ENCODE results near the gene FAM43B. TPM values are rescaled to one million over a fixed set of nuclear protein-coding genes. Genes with fewer than 3 reads are reported as not detected.

The FAM43B gene
- total RNA-seq, 4 donors from 2014 or later, result 0.21 to 0.38 TPM; not detected in 2

DNA sequence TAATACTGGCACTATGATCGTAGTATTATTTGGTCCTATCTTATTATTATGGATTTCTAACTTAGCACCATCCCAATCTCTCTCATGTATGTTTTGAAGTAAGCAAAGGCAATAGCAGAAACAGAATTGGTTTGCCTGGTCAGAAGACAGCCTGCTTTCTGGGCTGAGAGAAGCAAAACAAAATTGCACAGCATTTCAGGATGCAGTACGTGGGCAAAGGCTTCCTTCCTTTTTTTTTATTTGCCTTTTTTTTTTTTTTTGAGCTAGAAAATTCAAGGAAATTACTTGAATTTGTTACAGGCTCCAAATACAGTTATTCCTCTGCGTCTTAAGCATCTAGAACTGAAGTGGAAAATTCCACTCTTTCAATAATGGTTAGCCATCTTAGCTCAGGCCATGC lies 45.3 kb downstream of the FAM43B start:
- no peaks in the 10 kb centered on the region for H3K4me1 ChIP-seq
- H3K36me3 ChIP-seq, result no peaks in the 10 kb centered on the region
- H3K9me3 ChIP-seq, result no peaks in the 10 kb centered on the region
- TF ChIP-seq EP300 (IDR thresholded peaks at IDR 0.05) (no peak), POLR2A (IDR thresholded peaks at IDR 0.05) (no peak), POLR2AphosphoS5 (IDR thresholded peaks at IDR 0.05) (no peak)
- TF ChIP-seq, protein P1, sequence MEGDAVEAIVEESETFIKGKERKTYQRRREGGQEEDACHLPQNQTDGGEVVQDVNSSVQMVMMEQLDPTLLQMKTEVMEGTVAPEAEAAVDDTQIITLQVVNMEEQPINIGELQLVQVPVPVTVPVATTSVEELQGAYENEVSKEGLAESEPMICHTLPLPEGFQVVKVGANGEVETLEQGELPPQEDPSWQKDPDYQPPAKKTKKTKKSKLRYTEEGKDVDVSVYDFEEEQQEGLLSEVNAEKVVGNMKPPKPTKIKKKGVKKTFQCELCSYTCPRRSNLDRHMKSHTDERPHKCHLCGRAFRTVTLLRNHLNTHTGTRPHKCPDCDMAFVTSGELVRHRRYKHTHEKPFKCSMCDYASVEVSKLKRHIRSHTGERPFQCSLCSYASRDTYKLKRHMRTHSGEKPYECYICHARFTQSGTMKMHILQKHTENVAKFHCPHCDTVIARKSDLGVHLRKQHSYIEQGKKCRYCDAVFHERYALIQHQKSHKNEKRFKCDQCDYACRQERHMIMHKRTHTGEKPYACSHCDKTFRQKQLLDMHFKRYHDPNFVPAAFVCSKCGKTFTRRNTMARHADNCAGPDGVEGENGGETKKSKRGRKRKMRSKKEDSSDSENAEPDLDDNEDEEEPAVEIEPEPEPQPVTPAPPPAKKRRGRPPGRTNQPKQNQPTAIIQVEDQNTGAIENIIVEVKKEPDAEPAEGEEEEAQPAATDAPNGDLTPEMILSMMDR (IDR thresholded peaks at IDR 0.05), result no peak
- no peak for DNase-seq (ENCODE audit: low spot score in 2 of 2)
- no peaks in the 10 kb centered on the region for H3K27me3 ChIP-seq
- 76% methylated on average over 3 of the region's 3 CpGs for WGBS
- H3K27ac ChIP-seq, result no peak overlapping the region
- no peak overlapping the region for H3K4me3 ChIP-seq

DNA sequence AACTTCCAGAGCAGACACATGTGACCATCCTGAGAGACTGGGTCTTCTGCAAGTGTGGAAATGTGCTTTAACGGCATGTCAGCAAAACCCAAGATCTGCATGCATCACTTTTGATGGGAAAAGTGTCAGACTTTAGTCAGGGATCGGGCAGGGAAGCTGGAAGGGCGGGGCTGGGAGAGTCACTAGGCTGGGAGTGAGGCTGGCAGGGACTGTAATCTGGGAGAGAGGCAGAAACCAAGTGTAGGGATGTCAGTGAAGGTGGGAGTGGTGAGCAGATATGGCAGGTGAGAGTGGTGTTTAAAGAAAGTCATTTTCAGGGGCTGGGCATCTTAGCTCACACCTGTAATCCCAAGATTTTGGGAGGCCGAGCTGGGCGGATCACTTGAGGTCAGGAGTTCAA lies 47.8 kb downstream of the FAM43B start:
- Histone ChIP-seq H3K9me3 (no peaks in the 10 kb centered on the region), H3K4me1 (no peaks in the 10 kb centered on the region), H3K27me3 (no peaks in the 10 kb centered on the region), H3K36me3 (no peaks in the 10 kb centered on the region), H3K27ac (no peak overlapping the region), H3K4me3 (no peak overlapping the region)
- 79% methylated on average over 5 of the region's 5 CpGs for WGBS
- TF ChIP-seq EP300 (IDR thresholded peaks at IDR 0.05) (no peak), POLR2A (IDR thresholded peaks at IDR 0.05) (no peak), POLR2AphosphoS5 (IDR thresholded peaks at IDR 0.05) (no peak)
- TF ChIP-seq, protein P1 (IDR thresholded peaks at IDR 0.05), result no peak
- no peak for DNase-seq (ENCODE audit: low spot score in 2 of 2)

DNA sequence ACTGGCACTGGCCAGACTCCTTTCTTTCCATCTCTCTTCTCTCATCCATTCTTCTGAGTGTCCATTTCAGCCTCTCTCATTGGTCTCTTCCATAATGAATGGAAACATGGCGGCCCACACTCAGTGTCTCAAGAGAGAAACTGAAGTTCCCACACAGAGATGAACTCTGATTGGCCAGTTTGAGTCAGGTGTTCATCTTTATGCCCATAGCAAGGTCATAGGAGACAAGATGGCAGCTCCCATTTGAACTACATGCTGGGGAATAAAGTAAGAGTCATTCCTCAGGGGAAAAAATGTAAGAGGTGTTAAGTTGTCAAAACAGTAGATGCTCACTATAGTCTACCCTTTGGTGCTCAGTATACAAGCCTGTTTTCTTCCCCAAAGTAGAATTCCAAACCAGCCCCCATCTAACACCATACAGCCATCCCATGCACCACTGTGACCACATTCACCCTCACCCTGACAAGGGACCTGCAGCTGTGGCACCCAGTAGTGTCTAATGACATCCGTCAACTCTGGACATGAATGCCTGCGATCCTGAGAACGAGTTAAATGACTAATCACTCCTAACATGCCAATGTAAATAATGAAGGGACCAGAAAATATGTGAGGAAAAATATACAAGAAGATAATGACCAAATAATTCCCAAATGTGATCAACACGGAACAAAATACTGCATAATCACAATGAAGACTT lies 48.9 kb downstream of the FAM43B start:
- no peak overlapping the region for H3K4me3 ChIP-seq
- H3K27me3 ChIP-seq, result no peaks in the 10 kb centered on the region
- DNase-seq (ENCODE audit: low spot score in 2 of 2), result no peak
- 77% methylated on average over 5 of the region's 5 CpGs for WGBS
- no peak overlapping the region for H3K27ac ChIP-seq
- no peak for TF ChIP-seq EP300 (IDR thresholded peaks at IDR 0.05)
- no peaks in the 10 kb centered on the region for H3K36me3 ChIP-seq
- H3K9me3 ChIP-seq, result no peaks in the 10 kb centered on the region
- no peaks in the 10 kb centered on the region for H3K4me1 ChIP-seq

DNA sequence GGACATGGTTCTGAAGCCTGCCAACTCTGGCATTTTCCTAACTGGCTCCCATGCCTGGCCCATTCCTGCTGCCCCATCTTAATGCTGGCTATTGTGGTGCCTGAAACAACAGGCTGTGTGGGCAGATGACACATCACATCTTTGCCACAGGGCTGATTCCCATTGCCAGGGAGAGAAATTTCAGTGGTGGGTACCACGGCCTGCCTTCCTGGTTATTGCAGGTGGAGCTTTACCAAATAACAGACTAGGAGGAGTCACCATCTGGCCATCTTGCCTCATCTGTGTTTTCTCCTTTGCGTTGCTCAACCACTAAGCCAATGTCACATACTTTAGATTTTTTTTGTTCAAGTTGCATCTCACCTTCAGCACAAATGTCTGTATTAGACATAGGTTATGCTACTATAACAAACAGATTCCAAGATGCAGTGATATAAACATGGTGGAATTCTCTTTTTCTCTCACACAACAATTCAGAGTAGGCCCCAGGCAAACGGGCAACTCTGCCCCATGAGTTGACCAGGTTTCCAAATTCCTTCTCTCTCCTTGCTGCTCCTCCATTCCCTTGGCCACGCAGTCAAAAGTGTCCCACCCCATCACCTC lies 50.6 kb downstream of the FAM43B start:
- H3K27ac ChIP-seq, result no peak overlapping the region
- 91% methylated on average over 4 of the region's 4 CpGs for WGBS
- no peaks in the 10 kb centered on the region for H3K27me3 ChIP-seq
- H3K36me3 ChIP-seq, result no peaks in the 10 kb centered on the region
- H3K9me3 ChIP-seq, result no peaks in the 10 kb centered on the region
- no peak for DNase-seq (ENCODE audit: low spot score in 2 of 2)
- H3K4me3 ChIP-seq, result no peak overlapping the region
- TF ChIP-seq EP300 (IDR thresholded peaks at IDR 0.05), result no peak
- TF ChIP-seq, protein P1 (IDR thresholded peaks at IDR 0.05), result no peak
- no peak for TF ChIP-seq POLR2A (IDR thresholded peaks at IDR 0.05)
- no peak for TF ChIP-seq POLR2AphosphoS5 (IDR thresholded peaks at IDR 0.05)
- no peaks in the 10 kb centered on the region for H3K4me1 ChIP-seq

DNA sequence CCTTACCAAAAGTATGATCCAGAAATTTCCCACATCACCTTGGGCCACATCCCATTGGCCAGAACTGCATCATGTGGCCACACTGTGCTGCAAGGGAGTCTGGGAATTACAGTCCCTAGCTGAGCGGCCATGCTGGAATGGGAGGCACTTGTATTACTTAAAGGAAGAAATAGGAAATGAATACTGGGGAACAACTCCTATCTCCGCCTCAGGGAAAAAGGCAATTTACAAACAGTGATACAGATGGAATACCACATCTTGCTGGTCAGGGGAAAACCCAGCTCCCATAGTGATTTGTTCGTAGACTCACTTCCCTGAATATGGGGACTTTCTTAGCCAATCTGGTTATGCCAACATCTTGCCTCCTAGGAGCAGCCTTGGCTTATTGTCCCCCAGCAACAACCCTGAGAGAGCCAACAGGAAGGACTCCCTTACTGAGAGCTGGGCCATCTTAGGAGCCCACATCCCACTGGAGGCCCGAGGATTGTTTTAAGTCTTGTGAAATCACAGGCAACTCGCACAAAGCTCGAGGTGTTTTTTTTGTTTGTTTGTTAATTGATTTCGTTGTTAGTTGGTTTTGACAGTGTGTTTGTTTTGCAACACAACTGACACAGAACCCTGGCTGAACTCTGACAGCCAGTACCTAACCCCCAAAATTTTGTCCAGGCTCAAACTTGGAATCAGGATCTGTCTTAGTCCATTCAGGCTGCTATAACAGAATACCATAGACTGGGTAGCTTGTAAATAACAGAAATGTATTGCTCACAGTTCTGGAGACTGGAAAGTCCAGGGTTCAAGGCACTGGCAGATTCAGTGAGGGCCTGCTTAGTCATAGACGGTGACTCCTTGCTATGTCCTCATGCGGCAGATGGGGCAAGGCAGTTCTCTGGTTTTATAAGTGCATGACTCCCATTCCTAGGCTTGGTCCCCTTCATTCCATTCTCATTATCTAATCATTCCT lies 51.4 kb downstream of the FAM43B start:
- H3K27me3 ChIP-seq, result no peaks in the 10 kb centered on the region
- H3K27ac ChIP-seq, result no peak overlapping the region
- 91% methylated on average over 9 of the region's 9 CpGs for WGBS
- TF ChIP-seq, protein P1 (IDR thresholded peaks at IDR 0.05), result no peak
- no peak for TF ChIP-seq POLR2A (IDR thresholded peaks at IDR 0.05)
- DNase-seq (ENCODE audit: low spot score in 2 of 2), result no peak
- H3K4me1 ChIP-seq, result no peaks in the 10 kb centered on the region
- H3K36me3 ChIP-seq, result no peaks in the 10 kb centered on the region
- H3K9me3 ChIP-seq, result no peaks in the 10 kb centered on the region
- H3K4me3 ChIP-seq, result no peak overlapping the region

Other genes starting within 250 kb of the FAM43B start
- 10 to 100 TPM in 2 of 4 donors, 1 to 10 TPM in 2; 7.0 to 18.1 (median 9.5) TPM for gene CAMK2N1, start 66.4 kb upstream of the FAM43B start, total RNA-seq
- gene MUL1, start 44.4 kb upstream of the FAM43B start, total RNA-seq, result 10 to 100 TPM; 27.2 to 36.5 (median 28.4) TPM
- gene CDA, start 36.5 kb downstream of the FAM43B start, total RNA-seq, result 10 to 100 TPM; 13.1 to 24.2 (median 15.7) TPM
- 100 to 1,000 TPM in 2 of 4 donors, 10 to 100 TPM in 2; 91.9 to 116 (median 98.0) TPM for gene PINK1, start 80.9 kb downstream of the FAM43B start, total RNA-seq
- gene DDOST, start 108.8 kb downstream of the FAM43B start, total RNA-seq, result 100 to 1,000 TPM in 3 of 4 donors, 10 to 100 TPM in 1; 75.9 to 143 (median 125) TPM
- gene KIF17, start 165.4 kb downstream of the FAM43B start, total RNA-seq, result 1 to 10 TPM in 3 of 4 donors, under 1 TPM in 1; 0.76 to 5.6 (median 2.1) TPM
- 1 to 10 TPM in 1 of 4 donors, under 1 TPM in 1, not detected in 2; 0.23 to 1.2 TPM for gene SH2D5, start 180.1 kb downstream of the FAM43B start, total RNA-seq
- gene HP1BP3, start 234.7 kb downstream of the FAM43B start, total RNA-seq, result 100 to 1,000 TPM; 153 to 294 (median 168) TPM